Activated B cell treated with CpG ODN at 0.5 μM for 24 hours (primary cell): ENCODE measurements around the gene IFT80. TPM values are rescaled to one million over a fixed set of nuclear protein-coding genes. Genes with fewer than 3 reads are reported as not detected.

Experiments used
- ATAC-seq: fragments of 200-7000 bp; cut with Tn5 transposase; one replicate; pipeline ENCODE4 v1.10.0; 2021; ENCODE audit warnings: low read depth, mild to moderate bottlenecking, moderate library complexity
- CTCF ChIA-PET: fragments of 350-600 bp; sonication (Branson Sonifier 250); formaldehyde crosslinking; loops from one replicate; lab custom pipeline; 2021; ENCODE audit warnings: antibody characterized with exemption; lab: Charles Lee
- POLR2A ChIA-PET: fragments of 350-600 bp; sonication (Branson Sonifier 250); formaldehyde crosslinking; loops from one replicate; lab custom pipeline; 2021; ENCODE audit warnings: antibody characterized with exemption; lab: Charles Lee
- DNase-seq: peaks from one replicate; pipeline ENCODE4 v3.0.0; 2022
- H3K27ac Mint-ChIP-seq: one replicate; pipeline ENCODE4 v1.8.0; 2020; ENCODE audit warnings: mixed read lengths
- H3K27me3 Mint-ChIP-seq: one replicate; pipeline ENCODE4 v1.8.0; 2021; ENCODE audit warnings: mixed read lengths
- H3K36me3 Mint-ChIP-seq: one replicate; pipeline ENCODE4 v1.8.0; 2021; ENCODE audit warnings: low read depth, mixed read lengths
- H3K4me1 Mint-ChIP-seq: one replicate; pipeline ENCODE4 v1.8.0; 2021; ENCODE audit warnings: mixed read lengths
- H3K4me3 Mint-ChIP-seq: one replicate; pipeline ENCODE4 v1.8.0; 2020; ENCODE audit warnings: mild to moderate bottlenecking, mixed read lengths
- H3K9me3 Mint-ChIP-seq: one replicate; pipeline ENCODE4 v1.8.0; 2020; ENCODE audit warnings: mixed read lengths
- intact Hi-C: fragments of 100-400 bp; cut with micrococcal nuclease; formaldehyde crosslinking; loops from one replicate; pipeline ENCODE4 v1.15.1; 2024
- total RNA-seq: library from RNA; stranded (reverse); gene quantifications from 2 replicates; pipeline ENCODE4 v1.2.3, GENCODE V29; 2022
- TF ChIP-seq, protein P1 (sequence below): fragments of 200-600 bp; IDR thresholded peaks from one replicate; pipeline ENCODE4 v1.8.0; 2022; ENCODE audit warnings: antibody characterized with exemption, mild to moderate bottlenecking

IFT80 gene
- total RNA-seq, 1 donor from 2014 or later = 26.7 TPM

DNA sequence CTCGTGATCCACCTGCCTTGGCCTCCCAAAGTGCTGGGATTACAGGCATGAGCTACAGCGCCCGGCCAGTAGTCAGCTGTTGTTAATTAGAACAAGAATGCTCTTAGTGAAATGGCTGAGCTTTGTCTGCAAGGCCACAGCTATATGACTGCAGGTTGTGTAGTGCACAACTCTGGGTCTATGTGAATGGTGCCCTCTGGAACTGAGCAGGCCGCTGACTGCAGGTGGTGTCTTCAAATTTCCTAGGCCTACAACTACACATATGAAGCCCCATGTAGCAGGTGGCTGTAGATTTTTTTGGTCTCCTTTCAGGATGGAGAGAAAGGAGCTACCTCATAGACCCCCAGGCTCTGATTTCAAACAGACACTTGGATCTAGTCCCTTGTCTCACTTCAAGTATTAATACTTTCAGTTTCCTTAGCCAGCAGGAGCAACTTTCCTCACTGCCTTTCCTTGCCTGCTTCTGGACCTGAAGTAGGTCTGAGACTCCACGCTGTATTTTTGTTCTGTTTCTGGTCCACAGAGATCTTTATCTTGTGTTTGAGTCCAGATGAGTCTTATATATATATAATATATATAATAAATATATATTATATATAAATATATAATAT is 86.9 kb downstream of the IFT80 start:
- H3K27ac Mint-ChIP-seq = no peak overlapping the region
- TF ChIP-seq, protein P1, sequence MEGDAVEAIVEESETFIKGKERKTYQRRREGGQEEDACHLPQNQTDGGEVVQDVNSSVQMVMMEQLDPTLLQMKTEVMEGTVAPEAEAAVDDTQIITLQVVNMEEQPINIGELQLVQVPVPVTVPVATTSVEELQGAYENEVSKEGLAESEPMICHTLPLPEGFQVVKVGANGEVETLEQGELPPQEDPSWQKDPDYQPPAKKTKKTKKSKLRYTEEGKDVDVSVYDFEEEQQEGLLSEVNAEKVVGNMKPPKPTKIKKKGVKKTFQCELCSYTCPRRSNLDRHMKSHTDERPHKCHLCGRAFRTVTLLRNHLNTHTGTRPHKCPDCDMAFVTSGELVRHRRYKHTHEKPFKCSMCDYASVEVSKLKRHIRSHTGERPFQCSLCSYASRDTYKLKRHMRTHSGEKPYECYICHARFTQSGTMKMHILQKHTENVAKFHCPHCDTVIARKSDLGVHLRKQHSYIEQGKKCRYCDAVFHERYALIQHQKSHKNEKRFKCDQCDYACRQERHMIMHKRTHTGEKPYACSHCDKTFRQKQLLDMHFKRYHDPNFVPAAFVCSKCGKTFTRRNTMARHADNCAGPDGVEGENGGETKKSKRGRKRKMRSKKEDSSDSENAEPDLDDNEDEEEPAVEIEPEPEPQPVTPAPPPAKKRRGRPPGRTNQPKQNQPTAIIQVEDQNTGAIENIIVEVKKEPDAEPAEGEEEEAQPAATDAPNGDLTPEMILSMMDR = no peak
- H3K4me3 Mint-ChIP-seq = no peak overlapping the region
- no peaks in the 10 kb centered on the region for H3K4me1 Mint-ChIP-seq
- ChIA-PET CTCF (no interaction called here), POLR2A (no interaction called here)
- no peaks in the 10 kb centered on the region for H3K27me3 Mint-ChIP-seq
- ATAC-seq = no peak
- intact Hi-C loops = no loop called here
- H3K9me3 Mint-ChIP-seq = peaks cover 4% of the 10 kb centered on the region
- H3K36me3 Mint-ChIP-seq = peaks cover 31% of the 10 kb centered on the region
- no peak for DNase-seq

DNA sequence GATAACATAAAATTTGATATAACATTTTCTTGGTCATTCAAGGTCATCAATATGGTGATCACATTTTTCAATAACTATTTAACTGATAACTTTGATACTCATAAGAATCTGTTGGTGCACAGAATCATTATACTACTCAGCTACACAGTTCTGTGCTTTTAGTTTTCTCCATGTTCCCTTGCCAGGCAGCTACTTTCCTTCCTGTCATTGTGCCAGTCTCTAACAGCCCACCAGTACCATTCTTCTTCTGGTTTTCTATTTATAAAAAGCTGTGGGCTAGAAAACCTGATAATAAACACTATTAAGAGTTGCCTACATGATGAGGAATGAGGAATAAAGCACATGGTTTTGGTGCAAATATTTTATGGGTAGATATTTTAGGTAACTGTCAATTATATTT is 96.2 kb downstream of the IFT80 start:
- Mint-ChIP-seq H3K36me3 (peaks cover 18% of the 10 kb centered on the region), H3K4me3 (no peak overlapping the region), H3K27me3 (no peaks in the 10 kb centered on the region), H3K9me3 (no peaks in the 10 kb centered on the region), H3K27ac (no peak overlapping the region), H3K4me1 (no peaks in the 10 kb centered on the region)
- CTCF ChIA-PET = no interaction called here
- TF ChIP-seq, protein P1 = no peak
- DNase-seq = no peak
- no peak for ATAC-seq
- POLR2A ChIA-PET = no interaction called here
- intact Hi-C loops = no loop called here

DNA sequence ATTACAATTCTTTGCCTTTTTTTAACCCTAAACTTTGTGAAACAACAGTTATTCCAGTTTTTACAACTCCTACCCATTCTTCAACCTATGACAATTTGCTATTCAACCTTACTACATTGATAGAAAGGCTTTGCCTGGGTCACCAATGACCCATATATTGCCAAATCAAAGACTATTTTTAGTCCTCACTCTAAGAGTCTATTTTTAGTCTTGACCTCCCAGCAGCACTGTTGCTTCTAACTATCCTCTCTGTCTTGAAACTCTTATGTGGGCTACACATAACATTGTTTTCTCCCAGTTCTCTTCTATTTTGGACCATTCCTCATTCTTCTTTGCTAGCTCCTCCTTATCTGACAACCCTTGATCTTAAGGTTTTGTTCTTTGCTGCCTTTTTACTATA is 102.4 kb downstream of the IFT80 start:
- Mint-ChIP-seq H3K4me1 (no peaks in the 10 kb centered on the region), H3K36me3 (peaks cover 3% of the 10 kb centered on the region), H3K9me3 (no peaks in the 10 kb centered on the region), H3K4me3 (no peak overlapping the region), H3K27ac (no peak overlapping the region), H3K27me3 (no peaks in the 10 kb centered on the region)
- TF ChIP-seq, protein P1 = no peak
- intact Hi-C loops = no loop called here
- ATAC-seq = no peak
- POLR2A ChIA-PET = no interaction called here
- no peak for DNase-seq
- CTCF ChIA-PET = no interaction called here

DNA sequence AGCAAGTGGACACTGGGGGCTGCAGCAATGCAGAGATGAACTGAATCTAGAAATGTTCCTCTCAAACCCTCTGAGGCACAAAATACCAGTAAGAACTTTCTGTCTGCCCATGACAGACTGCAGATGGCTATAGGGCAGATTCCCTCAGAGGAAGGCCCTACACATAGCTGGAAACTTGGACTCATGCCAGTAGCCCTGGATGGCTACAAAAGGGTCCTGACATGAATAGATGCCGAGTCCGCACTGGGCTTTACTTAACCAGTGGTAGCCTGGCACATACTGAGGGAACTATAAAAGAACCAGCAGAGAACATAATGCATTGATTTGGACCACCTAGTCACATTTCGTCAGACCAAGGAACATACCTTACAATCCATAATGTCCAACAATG is 107.1 kb downstream of the IFT80 start:
- Mint-ChIP-seq H3K4me3 (no peak overlapping the region), H3K36me3 (peaks cover 8% of the 10 kb centered on the region), H3K9me3 (peaks cover 3% of the 10 kb centered on the region), H3K27ac (no peak overlapping the region), H3K4me1 (no peaks in the 10 kb centered on the region), H3K27me3 (no peaks in the 10 kb centered on the region)
- ATAC-seq = no peak
- POLR2A ChIA-PET = no interaction called here
- intact Hi-C loops = no loop called here
- CTCF ChIA-PET = no interaction called here
- TF ChIP-seq, protein P1 = no peak
- no peak for DNase-seq

DNA sequence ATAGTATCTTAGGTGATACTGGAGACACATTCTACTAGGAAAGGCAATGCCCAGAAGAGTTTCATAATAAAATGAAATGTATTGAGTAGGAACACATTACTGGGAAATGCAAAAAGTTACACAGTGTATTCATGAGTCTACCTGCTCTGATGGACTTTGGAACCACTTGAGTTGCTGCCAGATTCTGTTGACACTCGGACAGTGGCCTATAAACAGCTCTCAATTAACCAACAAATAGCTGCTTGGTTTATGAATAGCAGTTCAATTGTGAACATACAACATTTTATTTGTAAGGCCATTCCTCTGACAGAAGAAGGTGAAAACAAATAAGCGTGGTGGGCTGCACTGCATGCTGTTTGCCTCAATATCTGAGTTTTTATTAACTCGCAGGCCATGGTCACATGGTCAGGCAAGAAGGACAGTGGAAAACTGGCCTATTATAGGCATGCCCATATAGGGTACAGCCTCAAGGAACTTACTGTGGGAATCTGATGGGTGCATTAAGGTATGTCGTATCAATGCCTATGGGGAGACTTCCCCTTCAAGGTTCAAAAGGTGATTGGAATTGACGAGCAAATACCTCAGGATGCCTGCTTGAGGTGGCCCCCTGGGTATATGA is 107.6 kb downstream of the IFT80 start:
- ChIA-PET POLR2A (no interaction called here), CTCF (no interaction called here)
- no peak for ATAC-seq
- H3K4me3 Mint-ChIP-seq = no peak overlapping the region
- H3K4me1 Mint-ChIP-seq = no peaks in the 10 kb centered on the region
- peaks cover 3% of the 10 kb centered on the region for H3K9me3 Mint-ChIP-seq
- H3K36me3 Mint-ChIP-seq = peaks cover 8% of the 10 kb centered on the region
- intact Hi-C loops = no loop called here
- no peaks in the 10 kb centered on the region for H3K27me3 Mint-ChIP-seq
- no peak for DNase-seq
- TF ChIP-seq, protein P1 = no peak
- H3K27ac Mint-ChIP-seq = no peak overlapping the region
